HG03354 (cell line): Measurements from ENCODE around the gene B3GAT1.

Source experiments
- ATAC-seq: cut with Tn5 transposase; IDR thresholded peaks from one replicate; pipeline ENCODE4 v1.9.1; 2021; ENCODE audit warnings: mild to moderate bottlenecking; ENCODE audit not compliant: unreplicated experiment, poor library complexity, severe bottlenecking

B3GAT1 gene

DNA sequence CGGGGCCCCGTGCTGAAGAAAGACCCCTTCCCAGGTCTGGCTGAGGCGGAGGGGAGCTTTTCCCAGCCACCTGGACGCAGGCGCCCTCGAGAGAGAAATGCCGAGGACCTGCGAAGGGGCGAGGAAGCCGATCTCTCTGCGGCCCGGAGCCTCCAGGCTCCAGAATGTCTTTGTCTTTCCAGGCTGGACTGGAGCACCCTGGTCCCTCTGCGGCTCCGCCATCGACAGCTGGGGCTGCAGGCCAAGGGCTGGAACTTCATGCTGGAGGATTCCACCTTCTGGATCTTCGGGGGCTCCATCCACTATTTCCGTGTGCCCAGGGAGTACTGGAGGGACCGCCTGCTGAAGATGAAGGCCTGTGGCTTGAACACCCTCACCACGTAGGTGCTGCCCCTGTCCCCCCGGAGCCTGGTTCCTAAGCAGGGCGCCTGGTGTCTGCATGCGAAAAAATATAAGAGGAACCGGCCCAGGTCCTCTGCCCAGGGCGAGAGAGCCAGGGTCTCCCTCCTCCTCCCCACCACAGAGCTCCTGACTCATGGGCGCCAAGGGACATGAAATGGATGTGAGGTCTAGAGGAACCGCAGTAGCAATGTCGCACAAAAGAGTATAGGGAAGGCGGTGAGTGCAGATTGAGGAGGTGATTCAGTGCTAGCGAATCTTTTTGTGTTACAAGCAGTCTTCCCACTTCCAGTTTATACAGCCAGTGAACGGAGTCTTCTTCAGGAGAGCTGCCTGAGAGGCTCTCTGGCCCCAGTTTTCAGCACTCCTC is 69.3 kb downstream of the B3GAT1 start:
- ATAC-seq = no peak

GRCh38 chr11:134341805-134342571 is 70.1 kb downstream of the B3GAT1 start:
- ATAC-seq = no peak

GRCh38 chr11:134340354-134340964 is 71.6 kb downstream of the B3GAT1 start:
- ATAC-seq = no peak

DNA sequence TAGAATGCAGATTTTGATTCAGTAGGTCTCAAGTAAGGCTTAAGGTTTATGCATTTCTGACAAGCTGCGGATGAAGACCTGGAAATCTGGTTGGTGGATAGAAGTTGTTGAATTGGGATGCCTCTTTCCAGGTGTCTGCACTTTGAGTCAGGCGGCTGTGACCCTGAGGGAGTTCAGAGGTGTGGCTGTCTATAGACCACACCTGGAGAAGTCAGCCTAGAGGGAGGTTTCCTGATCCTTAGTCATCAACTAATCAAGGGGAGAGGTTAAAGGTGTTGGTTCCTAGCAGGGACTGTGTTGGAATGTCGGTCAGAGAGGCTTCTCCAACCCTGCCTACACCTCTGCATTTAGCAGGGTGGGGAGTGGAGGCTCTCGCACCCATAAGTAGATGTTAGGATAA is 72.3 kb downstream of the B3GAT1 start:
- ATAC-seq = no peak

DNA sequence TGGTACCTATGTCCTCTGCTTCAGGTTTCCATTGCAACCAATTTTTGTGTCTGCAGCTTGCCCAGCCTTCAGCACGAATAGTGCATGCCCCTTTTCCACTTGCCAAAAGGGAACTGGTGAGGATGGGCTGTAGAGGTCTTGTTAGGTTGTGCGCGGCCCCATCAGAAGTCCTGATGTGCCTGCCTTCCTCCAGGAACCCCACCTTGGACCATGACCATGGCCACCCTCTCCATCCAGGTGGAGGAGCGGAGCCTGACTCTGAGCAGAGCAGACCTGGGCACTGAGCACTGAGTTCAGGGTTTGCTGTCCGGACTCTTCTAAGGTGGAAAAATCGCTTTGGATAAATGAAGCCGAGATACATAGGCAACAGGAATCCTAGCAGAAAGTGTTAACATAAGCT is 73.4 kb downstream of the B3GAT1 start:
- no peak for ATAC-seq

- no peak for ATAC-seq
Measured at GRCh38 chr11:134338068-134338467, 74.0 kb downstream of the B3GAT1 start.

DNA sequence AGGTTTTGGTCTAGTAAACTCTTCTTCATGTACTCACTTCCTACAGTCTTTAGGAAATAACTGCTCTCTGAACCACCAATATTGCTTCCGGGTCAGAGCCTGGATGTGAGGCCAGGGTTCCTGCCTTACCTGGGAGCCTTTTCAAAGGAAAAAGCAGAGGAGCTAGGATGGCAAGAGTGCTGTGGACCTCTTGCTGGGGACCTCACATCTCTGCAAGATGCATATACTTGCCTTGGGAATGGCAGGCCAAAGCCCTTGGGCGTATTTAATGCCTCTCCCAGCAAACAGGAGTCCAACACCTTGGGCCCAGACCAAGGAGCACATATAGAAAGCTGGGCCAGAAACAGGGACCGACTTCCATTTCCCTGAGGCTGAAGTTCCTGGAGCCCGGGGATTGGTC is 75.0 kb downstream of the B3GAT1 start:
- ATAC-seq = no peak

DNA sequence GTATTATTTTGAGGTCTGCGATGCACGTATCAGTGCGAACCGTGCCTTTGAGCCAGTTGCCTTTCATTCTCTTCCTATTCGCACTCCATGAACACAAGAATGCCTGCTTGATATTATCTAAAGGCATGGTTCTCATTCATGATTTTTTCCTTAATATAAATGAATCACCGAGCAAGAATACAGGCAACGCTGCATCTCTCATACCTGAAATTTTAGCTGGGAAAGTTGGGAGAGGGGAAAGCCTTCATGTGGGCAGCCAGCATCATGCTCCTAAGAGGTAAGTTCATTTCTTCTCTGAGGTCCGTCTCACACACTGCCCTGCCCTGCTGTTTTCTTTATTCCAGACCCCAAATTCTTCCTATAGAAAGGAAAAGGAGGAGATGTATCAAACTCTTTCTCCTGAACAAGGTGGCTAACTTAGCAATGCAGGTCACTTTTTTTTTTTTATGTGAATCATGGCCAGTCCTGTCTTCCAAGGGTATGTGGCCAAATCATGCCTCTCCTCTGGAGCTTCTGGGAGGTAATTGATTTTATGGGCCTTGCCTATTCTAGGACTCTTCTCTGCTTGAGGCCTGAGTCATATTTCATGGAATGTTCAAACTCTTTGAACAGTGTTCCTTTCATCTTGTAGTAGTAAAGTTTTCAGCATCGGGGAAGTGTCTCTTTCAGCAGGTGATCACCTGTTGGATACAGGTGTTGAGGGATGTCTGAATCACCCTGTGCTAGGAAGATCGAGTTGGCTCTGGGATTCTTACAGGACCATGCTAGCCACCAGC is 77.1 kb downstream of the B3GAT1 start:
- ATAC-seq = no peak

DNA sequence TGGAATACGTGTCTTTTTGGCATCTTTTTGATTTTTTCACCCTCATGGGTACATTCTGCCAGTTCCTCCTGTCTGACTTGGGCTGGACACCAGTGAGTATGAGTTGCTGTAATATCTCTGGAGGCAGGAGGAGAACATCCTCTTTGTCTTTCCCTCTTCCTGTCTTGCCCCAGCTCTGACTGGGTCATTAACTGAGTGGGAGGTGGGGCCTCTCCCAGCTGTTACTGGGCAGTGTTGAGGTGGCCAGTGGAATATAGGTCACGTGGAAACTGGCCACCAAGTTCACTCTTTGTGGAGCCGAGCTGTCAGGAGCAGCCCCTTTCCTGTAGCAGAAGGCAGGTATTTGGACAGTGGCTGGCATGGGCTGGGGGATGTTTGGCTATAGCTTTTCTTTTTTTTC is 78.1 kb downstream of the B3GAT1 start:
- ATAC-seq = no peak

- ATAC-seq = no peak
Measured at GRCh38 chr11:134333312-134333711, 78.7 kb downstream of the B3GAT1 start.

GRCh38 chr11:134332782-134333181 is 79.3 kb downstream of the B3GAT1 start:
- ATAC-seq = no peak

DNA sequence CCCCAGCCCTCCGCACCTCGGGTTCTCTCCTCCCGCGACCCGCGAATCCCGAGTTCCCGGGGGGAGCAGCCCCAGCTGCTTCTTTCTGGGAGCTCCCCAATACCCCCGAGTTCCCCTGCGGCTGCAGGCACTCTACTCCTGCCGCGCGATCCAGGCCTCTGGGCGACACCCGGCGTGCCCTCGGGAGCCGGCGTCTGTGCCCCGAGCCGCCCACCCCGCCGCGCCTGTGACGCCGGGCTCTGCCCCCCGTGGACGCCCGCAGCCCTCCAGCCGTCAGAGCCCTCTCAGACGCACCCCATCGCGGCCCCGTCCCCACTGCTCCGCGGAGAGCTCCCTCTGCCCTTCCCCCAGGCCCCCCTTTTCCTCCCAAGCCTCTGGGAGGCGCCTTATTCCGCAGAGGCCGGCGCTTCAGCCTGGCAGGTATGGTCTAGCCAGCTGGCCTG is 79.8 kb downstream of the B3GAT1 start:
- peak; percentile 31 for ATAC-seq

DNA sequence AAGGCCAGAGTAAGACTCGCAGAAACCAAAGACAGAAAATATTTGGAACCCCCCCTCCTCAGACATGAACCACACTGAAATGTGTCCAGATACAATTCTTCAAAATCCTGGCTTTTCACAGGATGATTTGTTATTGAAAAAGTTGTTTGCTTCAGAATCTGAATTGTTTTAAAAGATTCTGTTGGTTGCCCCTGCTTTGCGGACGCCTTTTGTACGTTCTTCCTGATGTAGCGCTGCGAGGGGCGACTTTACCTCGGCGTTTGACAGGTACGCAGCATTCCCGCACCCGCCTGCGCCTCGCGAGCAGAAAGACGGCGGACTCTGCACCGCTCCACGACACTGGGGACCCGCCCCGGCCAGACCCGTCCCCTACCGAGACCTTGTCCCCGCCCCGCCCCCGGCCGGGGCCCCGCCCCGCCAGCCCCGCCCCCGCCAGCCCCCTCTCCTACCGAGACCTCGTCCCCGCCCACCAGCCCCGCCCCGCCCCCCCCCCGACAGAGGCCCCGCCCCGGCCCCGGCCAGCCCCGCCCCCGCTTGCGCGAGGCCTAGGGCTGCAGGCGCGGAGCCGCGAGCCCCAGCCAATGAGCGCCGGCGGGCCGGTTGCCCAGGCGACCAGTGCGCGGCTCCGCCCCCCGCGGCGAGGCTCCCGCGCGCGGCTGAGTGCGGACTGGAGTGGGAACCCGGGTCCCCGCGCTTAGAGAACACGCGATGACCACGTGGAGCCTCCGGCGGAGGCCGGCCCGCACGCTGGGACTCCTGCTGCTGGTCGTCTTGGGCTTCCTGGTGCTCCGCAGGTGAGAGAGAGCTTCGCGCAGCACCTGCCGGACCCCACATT is 80.5 kb downstream of the B3GAT1 start, which contains the start of gene GLB1L2:
GLB1L2 (plus strand) TSS at position 635 of the 835 bp plus-strand sequence; CDS start at position 709, 74 bp downstream.
- ATAC-seq = peak; percentile 88

- no peak for ATAC-seq
Measured at GRCh38 chr11:134330611-134331353, 81.3 kb downstream of the B3GAT1 start.
